Measurements from ENCODE around the gene OR52E1. TPM values are rescaled to one million over a fixed set of nuclear protein-coding genes. Genes with fewer than 3 reads are reported as not detected.

The OR52E1 gene
- total RNA-seq, 2 experiments from 2014 or later = not detected

DNA sequence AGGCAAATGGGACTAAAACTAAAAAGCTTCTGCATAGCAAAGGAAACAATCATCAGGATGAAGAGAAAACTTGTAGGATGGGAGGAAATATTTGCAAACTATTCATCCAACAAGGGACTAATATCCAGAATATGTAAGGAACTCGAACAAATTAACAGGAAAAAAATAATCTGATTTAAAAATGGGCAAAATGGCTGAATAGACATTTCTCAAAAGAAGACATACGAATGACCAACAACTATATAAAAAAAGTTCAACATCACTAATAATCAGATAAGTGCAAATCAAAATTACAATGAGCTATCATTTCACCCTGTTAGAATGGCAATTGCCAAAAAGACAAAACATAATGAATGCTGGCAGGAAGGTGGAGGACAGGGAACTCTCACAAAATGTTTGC is 12.0 kb downstream of the OR52E1 start:
- CTCF ChIA-PET = no interaction called here
- Mint-ChIP-seq H3K4me3 (no peak overlapping the region), H3K36me3 (ENCODE audit: low read depth) (no peaks in the 10 kb centered on the region), H3K27me3 (peaks cover 2% of the 10 kb centered on the region), H3K27ac (no peak overlapping the region), H3K9me3 (no peaks in the 10 kb centered on the region), H3K4me1 (no peaks in the 10 kb centered on the region)
- POLR2A ChIA-PET = no interaction called here
- DNase-seq = no peak

DNA sequence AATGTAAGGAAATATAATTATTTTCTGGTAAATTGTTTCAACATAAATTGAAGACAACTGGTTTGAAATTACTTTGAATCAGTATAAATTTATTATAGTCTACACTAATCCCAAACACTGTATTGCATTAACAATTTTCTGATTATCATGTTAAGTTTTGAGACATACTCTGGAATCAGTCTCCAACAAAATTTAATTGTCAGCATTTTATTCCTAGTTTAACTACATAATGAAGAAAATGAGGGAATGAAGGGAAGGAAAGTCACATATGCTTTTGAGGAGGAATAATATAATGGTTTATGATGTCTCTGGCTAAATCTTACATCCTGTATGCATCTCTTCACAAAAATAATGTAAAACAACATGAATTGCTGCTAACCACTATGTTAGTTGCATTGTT is 14.2 kb downstream of the OR52E1 start:
- no peaks in the 10 kb centered on the region for H3K36me3 Mint-ChIP-seq (ENCODE audit: low read depth)
- no peak for DNase-seq
- H3K4me3 Mint-ChIP-seq = no peak overlapping the region
- H3K27ac Mint-ChIP-seq = no peak overlapping the region
- peaks cover 2% of the 10 kb centered on the region for H3K27me3 Mint-ChIP-seq
- H3K9me3 Mint-ChIP-seq = no peaks in the 10 kb centered on the region
- ChIA-PET CTCF (no interaction called here), POLR2A (no interaction called here)
- H3K4me1 Mint-ChIP-seq = no peaks in the 10 kb centered on the region

DNA sequence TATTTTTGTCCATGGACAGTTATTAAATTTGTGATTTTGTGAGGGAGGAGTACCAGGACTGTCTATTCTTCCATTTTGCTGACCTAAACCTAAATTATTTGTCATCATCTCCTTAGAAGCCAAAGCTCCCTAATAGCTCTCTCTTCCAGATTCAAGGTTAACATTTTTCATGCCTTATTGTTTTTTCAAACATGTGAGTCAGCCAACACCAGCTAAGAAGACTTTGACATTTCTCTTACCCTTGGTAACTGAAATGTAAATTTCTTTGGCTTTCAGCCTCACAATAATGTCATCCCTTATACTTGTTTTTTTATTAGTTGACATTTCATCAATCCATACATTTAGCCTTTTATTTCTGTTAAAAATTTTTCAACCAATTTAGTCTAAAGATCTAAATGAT is 19.2 kb downstream of the OR52E1 start:
- H3K4me3 Mint-ChIP-seq = no peak overlapping the region
- H3K36me3 Mint-ChIP-seq (ENCODE audit: low read depth) = no peaks in the 10 kb centered on the region
- POLR2A ChIA-PET = no interaction called here
- no peaks in the 10 kb centered on the region for H3K4me1 Mint-ChIP-seq
- H3K27ac Mint-ChIP-seq = no peak overlapping the region
- CTCF ChIA-PET = no interaction called here
- DNase-seq = no peak
- H3K27me3 Mint-ChIP-seq = peaks cover 3% of the 10 kb centered on the region
- no peaks in the 10 kb centered on the region for H3K9me3 Mint-ChIP-seq

DNA sequence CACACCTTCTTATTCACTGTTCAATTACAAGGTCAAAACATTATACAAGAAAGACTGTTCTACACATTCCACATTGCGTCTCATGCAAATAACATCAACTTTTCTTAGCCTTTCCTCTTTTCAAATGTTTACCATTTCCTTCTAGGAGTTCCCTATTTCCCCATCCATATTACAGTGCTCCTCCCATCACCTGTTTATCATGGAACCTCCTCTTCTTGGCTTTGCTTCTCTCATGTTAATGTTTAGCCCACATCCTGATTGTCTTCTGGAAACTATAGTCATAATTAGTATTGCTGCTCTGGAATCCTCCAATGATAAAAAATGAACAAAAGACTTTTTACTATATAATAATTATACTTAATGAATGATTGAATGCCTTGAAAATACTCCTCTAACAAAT is 21.3 kb downstream of the OR52E1 start:
- Mint-ChIP-seq H3K27me3 (peaks cover 3% of the 10 kb centered on the region), H3K9me3 (no peaks in the 10 kb centered on the region), H3K4me3 (no peak overlapping the region), H3K27ac (no peak overlapping the region), H3K36me3 (ENCODE audit: low read depth) (no peaks in the 10 kb centered on the region), H3K4me1 (no peaks in the 10 kb centered on the region)
- ChIA-PET POLR2A (no interaction called here), CTCF (no interaction called here)
- DNase-seq = no peak

DNA sequence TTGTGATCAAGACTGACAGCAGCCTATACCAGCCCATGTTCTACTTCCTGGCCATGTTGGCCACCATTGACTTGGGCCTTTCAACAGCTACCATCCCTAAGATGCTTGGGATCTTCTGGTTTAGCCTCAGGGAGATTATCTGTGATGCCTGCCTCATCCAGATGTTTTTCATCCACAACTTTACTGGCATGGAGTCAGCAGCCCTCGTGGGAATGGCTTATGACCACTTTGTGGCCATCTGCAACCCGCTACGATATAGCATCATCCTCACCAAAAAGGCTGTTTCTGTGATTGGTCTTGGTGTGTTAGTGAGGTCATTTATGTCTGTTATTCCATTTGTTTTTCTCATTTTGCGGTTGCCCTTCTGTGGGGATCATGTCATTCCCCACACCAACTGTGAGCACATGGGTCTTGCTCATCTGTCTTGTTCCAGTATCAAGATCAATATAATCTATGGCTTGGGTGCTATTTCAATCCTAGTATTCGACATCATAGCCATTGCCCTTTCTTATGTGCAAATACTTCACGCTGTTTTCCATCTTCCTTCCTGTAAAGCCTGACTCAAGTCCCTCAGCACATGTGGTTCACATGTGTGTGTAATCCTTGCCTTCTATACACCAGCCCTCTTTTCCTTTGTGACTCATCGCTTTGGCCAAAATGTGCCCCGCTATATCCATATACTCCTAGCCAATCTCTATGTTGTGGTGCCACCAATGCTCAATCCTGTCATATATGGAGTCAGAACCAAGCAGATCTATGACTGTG is 23.6 kb downstream of the OR52E1 start:
- Mint-ChIP-seq H3K4me1 (no peaks in the 10 kb centered on the region), H3K27me3 (peaks cover 3% of the 10 kb centered on the region)

DNA sequence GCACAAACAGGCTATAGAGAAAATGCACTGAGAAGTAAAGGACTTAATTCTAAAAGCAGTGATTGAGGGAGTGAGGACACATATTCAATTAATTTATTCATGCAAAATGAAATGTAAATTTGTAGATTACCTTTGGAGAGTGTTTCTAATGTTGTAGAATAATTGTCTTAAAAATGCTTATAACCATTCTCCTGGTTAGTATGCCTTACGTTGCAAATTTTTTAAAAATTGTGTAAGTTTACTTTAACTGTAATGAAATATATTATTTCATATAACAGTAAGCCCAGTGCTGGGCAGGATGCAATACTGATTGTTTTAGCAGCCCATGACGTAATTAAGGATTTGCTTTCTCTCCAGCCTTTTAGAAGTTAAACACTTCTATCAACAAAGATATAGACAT is 26.6 kb downstream of the OR52E1 start:
- Mint-ChIP-seq H3K36me3 (ENCODE audit: low read depth) (no peaks in the 10 kb centered on the region), H3K9me3 (no peaks in the 10 kb centered on the region), H3K27ac (no peak overlapping the region), H3K27me3 (no peaks in the 10 kb centered on the region), H3K4me1 (no peaks in the 10 kb centered on the region), H3K4me3 (no peak overlapping the region)
- ChIA-PET POLR2A (no interaction called here), CTCF (no interaction called here)
- no peak for DNase-seq

More for the DNA sequence above, 23.6 kb downstream of the OR52E1 start:
- no peak for DNase-seq
- Mint-ChIP-seq H3K9me3 (no peaks in the 10 kb centered on the region), H3K36me3 (ENCODE audit: low read depth) (no peaks in the 10 kb centered on the region), H3K4me3 (no peak overlapping the region), H3K27ac (no peak overlapping the region)
- CTCF ChIA-PET = no interaction called here
- POLR2A ChIA-PET = no interaction called here

DNA sequence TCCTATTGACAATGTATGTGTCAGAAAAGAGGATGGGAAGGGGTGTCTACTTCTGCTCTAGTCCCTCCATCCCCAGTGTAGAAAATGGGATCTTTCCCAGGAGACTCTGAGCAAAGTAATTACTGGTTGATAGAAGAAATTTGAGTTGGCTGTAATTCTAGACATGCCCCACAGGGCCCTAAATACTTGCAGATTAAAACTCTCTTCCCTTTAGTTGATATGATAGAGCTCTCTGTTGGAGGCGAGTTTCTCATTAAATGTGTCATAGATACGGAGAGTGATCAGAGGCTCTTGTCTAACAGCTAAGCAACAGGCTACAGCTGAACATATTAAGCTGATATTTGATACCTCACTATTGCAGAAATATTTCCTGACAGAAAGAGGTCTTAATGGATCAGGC is 32.9 kb downstream of the OR52E1 start:
- Mint-ChIP-seq H3K9me3 (no peaks in the 10 kb centered on the region), H3K27me3 (no peaks in the 10 kb centered on the region), H3K36me3 (ENCODE audit: low read depth) (no peaks in the 10 kb centered on the region), H3K27ac (no peak overlapping the region), H3K4me1 (no peaks in the 10 kb centered on the region), H3K4me3 (no peak overlapping the region)
- CTCF ChIA-PET = no interaction called here
- POLR2A ChIA-PET = no interaction called here
- DNase-seq = no peak

DNA sequence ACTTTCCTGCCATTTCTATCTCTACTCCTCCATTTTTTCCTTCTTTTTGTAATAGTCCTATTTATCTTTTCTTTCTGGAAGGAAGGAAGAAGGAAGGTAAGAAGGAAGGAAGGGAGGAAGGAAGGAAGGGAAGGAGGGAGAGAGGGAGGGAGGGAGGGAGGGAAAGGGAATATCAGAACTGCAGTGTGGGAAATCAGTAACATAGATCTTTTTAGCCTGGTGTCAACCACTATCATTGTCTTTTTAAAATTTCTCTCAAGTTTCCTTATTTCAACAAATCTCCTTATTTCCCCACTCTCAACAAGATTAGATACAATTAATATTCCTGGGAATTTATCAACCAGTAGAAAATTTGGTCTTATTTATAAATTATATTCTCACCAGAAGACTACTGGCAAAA is 33.7 kb downstream of the OR52E1 start:
- CTCF ChIA-PET = no interaction called here
- DNase-seq = no peak
- Mint-ChIP-seq H3K4me3 (no peak overlapping the region), H3K4me1 (no peaks in the 10 kb centered on the region), H3K27ac (no peak overlapping the region), H3K27me3 (no peaks in the 10 kb centered on the region), H3K36me3 (ENCODE audit: low read depth) (no peaks in the 10 kb centered on the region), H3K9me3 (no peaks in the 10 kb centered on the region)
- POLR2A ChIA-PET = no interaction called here

DNA sequence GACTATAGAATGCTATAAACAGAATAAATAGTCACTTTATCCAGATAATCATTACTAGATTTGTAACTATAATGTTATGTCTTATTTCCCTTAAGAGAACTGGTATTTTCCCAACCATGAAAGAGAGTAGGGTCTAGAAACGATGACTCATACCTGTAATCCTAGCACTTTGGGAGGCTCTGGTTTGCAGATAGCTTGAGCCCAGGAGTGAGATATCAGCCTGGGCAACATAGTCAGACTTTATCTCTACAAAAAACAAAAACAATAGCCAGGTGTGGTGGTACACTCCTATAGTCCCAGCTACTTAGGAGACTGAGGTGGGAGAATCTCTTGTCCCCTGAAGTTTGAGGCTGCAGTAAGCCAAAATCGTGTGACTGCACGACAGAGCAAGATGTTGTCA is 37.9 kb downstream of the OR52E1 start:
- H3K9me3 Mint-ChIP-seq = no peaks in the 10 kb centered on the region
- no peak overlapping the region for H3K4me3 Mint-ChIP-seq
- no peaks in the 10 kb centered on the region for H3K27me3 Mint-ChIP-seq
- no peak overlapping the region for H3K27ac Mint-ChIP-seq
- POLR2A ChIA-PET = no interaction called here
- no peaks in the 10 kb centered on the region for H3K4me1 Mint-ChIP-seq
- DNase-seq = no peak
- CTCF ChIA-PET = no interaction called here
- H3K36me3 Mint-ChIP-seq (ENCODE audit: low read depth) = no peaks in the 10 kb centered on the region

DNA sequence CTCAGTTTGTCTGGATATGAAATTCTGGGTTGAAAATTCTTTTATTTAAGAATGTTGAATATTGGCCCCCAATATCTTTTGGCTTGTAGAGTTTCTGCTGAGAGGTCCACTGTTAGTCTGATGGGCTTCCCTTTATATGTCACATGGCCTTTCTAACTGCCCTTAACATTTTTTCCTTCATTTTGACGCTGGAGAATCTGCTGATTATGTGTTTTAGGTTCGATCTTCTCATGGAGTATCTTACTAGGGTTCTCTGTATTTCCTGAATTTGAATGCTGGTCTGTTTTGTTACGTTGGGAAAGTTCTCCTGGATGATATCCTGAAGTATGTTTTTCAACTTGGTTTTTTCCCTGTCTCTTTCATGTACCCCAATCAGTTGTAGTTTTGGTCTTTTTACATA is 46.0 kb downstream of the OR52E1 start:
- Mint-ChIP-seq H3K9me3 (no peaks in the 10 kb centered on the region), H3K27ac (no peak overlapping the region), H3K27me3 (peaks cover 3% of the 10 kb centered on the region), H3K4me1 (no peaks in the 10 kb centered on the region), H3K36me3 (ENCODE audit: low read depth) (no peaks in the 10 kb centered on the region), H3K4me3 (no peak overlapping the region)
- DNase-seq = no peak
- CTCF ChIA-PET = no interaction called here
- POLR2A ChIA-PET = no interaction called here

DNA sequence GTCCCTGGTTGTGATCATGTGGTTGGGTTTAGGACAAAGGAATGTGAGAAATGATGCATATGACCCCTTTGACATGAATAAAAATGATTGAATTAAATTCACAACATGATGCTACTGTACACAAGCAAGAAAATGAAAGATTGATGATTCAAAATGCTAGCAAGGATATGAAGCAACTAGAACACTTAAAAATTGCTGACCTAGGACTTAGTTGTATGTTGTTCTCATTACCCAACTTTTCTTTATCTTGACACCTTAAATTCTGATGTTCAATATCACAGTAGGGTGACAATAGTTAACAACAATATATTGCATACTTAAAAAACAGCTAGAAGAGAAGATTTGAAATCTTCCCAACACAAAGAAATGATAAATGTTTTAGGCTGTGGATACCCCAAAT is 48.2 kb downstream of the OR52E1 start:
- Mint-ChIP-seq H3K9me3 (no peaks in the 10 kb centered on the region), H3K4me3 (no peak overlapping the region), H3K4me1 (no peaks in the 10 kb centered on the region), H3K36me3 (ENCODE audit: low read depth) (no peaks in the 10 kb centered on the region), H3K27me3 (peaks cover 3% of the 10 kb centered on the region), H3K27ac (no peak overlapping the region)
- ChIA-PET POLR2A (no interaction called here), CTCF (interaction anchor here (0.9 kb wide), 1 partner anchor 8 kb away, joined by 3 read pairs; no protein-coding TSS in a partner anchor)
- DNase-seq = no peak

DNA sequence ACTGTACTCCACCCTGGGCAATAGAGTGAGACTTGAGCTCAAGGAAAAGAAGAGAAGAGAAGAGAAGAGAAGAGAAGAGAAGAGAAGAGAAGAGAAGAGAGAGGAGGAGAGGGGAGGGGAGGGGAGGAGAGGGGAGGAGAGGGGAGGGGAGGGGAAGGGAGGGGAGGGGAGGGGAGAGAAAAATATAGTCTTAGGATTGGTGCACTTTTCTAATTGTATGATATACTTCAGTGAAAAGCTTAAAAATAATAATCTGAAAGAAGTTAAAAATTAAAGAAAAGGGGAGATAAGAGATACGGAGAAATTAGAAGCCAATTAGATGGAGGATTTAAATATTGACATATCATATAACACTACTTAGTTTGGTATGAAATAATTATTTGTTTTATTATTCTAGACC is 49.5 kb downstream of the OR52E1 start:
- DNase-seq = no peak
- Mint-ChIP-seq H3K9me3 (no peaks in the 10 kb centered on the region), H3K36me3 (ENCODE audit: low read depth) (no peaks in the 10 kb centered on the region), H3K27me3 (peaks cover 9% of the 10 kb centered on the region), H3K4me3 (no peak overlapping the region), H3K27ac (no peak overlapping the region), H3K4me1 (no peaks in the 10 kb centered on the region)
- ChIA-PET POLR2A (no interaction called here), CTCF (no interaction called here)

Data from activated CD4-positive, alpha-beta T cell treated with anti-CD3 and anti-CD28 coated beads, Interleukin-2, amount 10 ng/mL, durations not matched to agents 7 days and 5 days (primary cell).